ENCODE measurements around the gene B3GNT9.

Gene B3GNT9, protein sequence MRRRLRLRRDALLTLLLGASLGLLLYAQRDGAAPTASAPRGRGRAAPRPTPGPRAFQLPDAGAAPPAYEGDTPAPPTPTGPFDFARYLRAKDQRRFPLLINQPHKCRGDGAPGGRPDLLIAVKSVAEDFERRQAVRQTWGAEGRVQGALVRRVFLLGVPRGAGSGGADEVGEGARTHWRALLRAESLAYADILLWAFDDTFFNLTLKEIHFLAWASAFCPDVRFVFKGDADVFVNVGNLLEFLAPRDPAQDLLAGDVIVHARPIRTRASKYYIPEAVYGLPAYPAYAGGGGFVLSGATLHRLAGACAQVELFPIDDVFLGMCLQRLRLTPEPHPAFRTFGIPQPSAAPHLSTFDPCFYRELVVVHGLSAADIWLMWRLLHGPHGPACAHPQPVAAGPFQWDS

DNA sequence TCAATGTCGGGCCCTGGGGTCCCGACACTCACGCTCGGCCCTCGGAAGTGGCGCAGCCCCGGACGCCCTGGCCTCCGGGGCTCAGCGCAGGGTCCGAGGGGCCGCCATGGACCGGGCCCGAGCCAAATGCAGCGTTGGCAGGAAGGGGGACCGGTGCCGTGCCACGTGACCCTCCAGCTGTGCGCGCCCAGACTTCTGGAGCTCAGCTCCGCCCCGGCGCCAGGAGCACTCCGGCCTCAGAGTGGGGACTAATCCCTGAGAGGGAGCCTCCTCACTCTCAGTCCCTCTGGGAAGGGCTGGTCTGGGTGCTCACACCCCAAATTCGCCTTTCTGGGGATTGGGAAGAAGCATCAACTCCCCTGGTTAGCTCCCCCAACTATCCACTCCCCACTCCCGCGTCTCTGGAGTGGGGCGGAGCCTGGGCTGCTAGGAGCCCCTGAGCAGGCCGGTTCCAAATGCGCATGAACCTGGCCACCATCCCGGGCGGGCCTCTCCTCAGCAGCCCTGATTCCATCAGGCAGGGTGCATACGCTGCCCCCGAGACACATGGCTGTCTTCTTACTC is at the start of gene B3GNT9:
Gene B3GNT9, minus strand, starts transcription at position 166 of the 564 bp plus-strand sequence. CDS start 513 bp downstream, outside the sequence.
- peaks cover 44% of the 10 kb centered on the region for H3K36me3 ChIP-seq
- H3K4me1 ChIP-seq (ENCODE audit: control insufficient read depth in 1 of 2, insufficient read depth in 1 of 2, low read depth in 1 of 2, low read length in 1 of 2), result peaks cover 38 to 51% of the 10 kb centered on the region in 2 experiments
- H3K9me3 ChIP-seq, result no peaks in the 10 kb centered on the region
- peak within 1 kb of the TSS; percentile 23 to 32 for H3K4me3 ChIP-seq (ENCODE audit: low read depth in 1 of 2, low read length in 1 of 2)
- H3K27me3 ChIP-seq, result peaks cover 69% of the 10 kb centered on the region
- no peak within 1 kb of the TSS for H3K27ac ChIP-seq
- TF ChIP-seq CTCF (IDR thresholded peaks at IDR 0.05), result no peak

GRCh38 chr16:67200491-67200890 is 49.7 kb upstream of the B3GNT9 start:
- no peak overlapping the region for H3K4me3 ChIP-seq (ENCODE audit: low read depth in 1 of 2, low read length in 1 of 2)
- H3K27me3 ChIP-seq, result no peaks in the 10 kb centered on the region
- no peaks in the 10 kb centered on the region for H3K4me1 ChIP-seq (ENCODE audit: control insufficient read depth in 1 of 2, insufficient read depth in 1 of 2, low read depth in 1 of 2, low read length in 1 of 2)
- TF ChIP-seq CTCF (IDR thresholded peaks at IDR 0.05), result no peak
- H3K9me3 ChIP-seq, result no peaks in the 10 kb centered on the region
- H3K27ac ChIP-seq, result no peak overlapping the region
- H3K36me3 ChIP-seq, result peaks cover 92% of the 10 kb centered on the region

DNA sequence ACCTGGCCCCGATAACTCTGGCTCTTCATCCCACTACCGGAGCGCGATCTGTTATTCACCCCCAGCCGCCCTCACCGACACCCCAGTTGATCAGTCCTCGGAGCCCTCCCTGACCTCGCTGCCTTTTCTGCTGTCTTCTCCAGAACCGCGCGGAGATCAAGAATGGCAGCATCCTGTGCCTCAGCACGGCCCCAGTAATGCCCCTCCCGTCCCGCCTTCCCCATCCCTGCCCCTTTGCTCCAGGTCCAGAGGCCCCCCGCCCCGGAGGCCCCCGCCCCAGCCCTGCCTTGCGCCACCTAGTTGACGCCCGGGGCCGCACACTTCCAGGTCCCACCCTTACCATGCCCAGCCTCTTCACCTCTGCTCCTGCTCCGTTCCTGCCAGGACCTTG is 49.0 kb upstream of the B3GNT9 start:
- no peaks in the 10 kb centered on the region for H3K27me3 ChIP-seq
- no peak for TF ChIP-seq CTCF (IDR thresholded peaks at IDR 0.05)
- no peaks in the 10 kb centered on the region for H3K4me1 ChIP-seq (ENCODE audit: control insufficient read depth in 1 of 2, insufficient read depth in 1 of 2, low read depth in 1 of 2, low read length in 1 of 2)
- H3K36me3 ChIP-seq, result peaks cover 97% of the 10 kb centered on the region
- no peak overlapping the region for H3K4me3 ChIP-seq (ENCODE audit: low read depth in 1 of 2, low read length in 1 of 2)
- no peak overlapping the region for H3K27ac ChIP-seq
- no peaks in the 10 kb centered on the region for H3K9me3 ChIP-seq

GRCh38 chr16:67199011-67199807 is 48.4 kb upstream of the B3GNT9 start, which contains the start of gene ELMO3:
TSS of gene ELMO3 (plus strand) at chr16:67199131. CDS start at chr16:67199327, 196 bp downstream.
- Histone ChIP-seq H3K27ac (peak within 1 kb of the TSS; percentile 6), H3K4me3 (ENCODE audit: low read depth in 1 of 2, low read length in 1 of 2) (no peak within 1 kb of the TSS), H3K4me1 (ENCODE audit: control insufficient read depth in 1 of 2, insufficient read depth in 1 of 2, low read depth in 1 of 2, low read length in 1 of 2) (no peaks in the 10 kb centered on the region), H3K9me3 (no peaks in the 10 kb centered on the region), H3K36me3 (peaks cover 97% of the 10 kb centered on the region), H3K27me3 (no peaks in the 10 kb centered on the region)
- no peak for TF ChIP-seq CTCF (IDR thresholded peaks at IDR 0.05)

DNA sequence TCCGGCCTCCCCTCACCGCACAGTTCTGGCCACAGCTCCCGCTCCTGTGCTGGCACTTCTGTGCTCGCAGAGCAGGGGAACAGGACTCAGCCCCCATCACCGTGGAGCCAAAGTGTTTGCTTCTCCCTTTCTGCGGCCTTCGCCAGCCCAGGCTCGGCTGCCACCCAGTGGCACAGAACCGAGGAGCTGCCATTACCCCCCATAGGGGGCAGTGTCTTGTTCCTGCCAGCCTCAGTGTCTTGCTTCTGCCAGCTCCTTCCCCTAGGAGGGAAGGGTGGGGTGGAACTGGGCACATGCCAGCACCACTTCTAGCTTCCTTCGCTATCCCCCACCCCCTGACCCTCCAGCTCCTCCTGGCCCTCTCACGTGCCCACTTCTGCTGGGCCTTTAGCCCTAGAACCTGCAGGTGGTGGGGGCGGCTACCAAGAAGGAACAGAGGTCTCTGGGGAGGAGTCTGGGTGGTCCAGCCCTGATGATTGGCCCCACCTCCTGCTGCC is 47.5 kb upstream of the B3GNT9 start:
- peaks cover 92% of the 10 kb centered on the region for H3K36me3 ChIP-seq
- no peak overlapping the region for H3K4me3 ChIP-seq (ENCODE audit: low read depth in 1 of 2, low read length in 1 of 2)
- H3K27ac ChIP-seq, result peak overlapping the region; percentile 6

More for the DNA sequence above, 47.5 kb upstream of the B3GNT9 start:
- H3K4me1 ChIP-seq (ENCODE audit: control insufficient read depth in 1 of 2, insufficient read depth in 1 of 2, low read depth in 1 of 2, low read length in 1 of 2), result peaks cover 3 to 8% of the 10 kb centered on the region in 2 experiments
- no peaks in the 10 kb centered on the region for H3K9me3 ChIP-seq
- no peaks in the 10 kb centered on the region for H3K27me3 ChIP-seq
- TF ChIP-seq CTCF (IDR thresholded peaks at IDR 0.05), result no peak

Data from neutrophil (primary cell).